GM18498 (cell line): ENCODE measurements around the gene GKAP1.
"Not testable (repeated sequence)": the region's sequence is repeated elsewhere in the genome, so short reads cannot be mapped to it uniquely, and the experiment has no call there.

Experiments
- ATAC-seq: cut with Tn5 transposase; IDR thresholded peaks from one replicate; pipeline ENCODE4 v1.9.1; 2021; ENCODE audit warnings: mild to moderate bottlenecking, moderate library complexity; ENCODE audit not compliant: unreplicated experiment

The GKAP1 gene

DNA sequence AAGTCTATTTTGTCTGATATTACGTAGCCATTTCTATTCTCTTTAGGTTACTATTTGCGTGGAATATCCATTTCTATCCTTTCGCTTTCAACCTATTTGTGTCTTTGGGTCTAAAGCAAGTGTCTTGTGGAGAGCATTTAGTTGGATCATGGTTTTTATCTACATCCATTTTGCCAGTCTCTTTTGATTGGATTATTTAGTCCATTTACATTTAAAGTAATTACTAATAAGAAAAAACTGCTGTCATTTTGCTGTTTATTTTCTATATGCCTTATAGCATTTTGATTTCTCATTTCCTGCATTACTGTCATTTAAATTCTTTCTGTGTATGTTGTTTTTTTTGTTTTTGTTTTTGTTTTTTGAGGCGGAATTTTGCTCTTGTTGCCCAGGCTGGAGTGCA lies 83.8 kb downstream of the GKAP1 start:
- no peak for ATAC-seq

DNA sequence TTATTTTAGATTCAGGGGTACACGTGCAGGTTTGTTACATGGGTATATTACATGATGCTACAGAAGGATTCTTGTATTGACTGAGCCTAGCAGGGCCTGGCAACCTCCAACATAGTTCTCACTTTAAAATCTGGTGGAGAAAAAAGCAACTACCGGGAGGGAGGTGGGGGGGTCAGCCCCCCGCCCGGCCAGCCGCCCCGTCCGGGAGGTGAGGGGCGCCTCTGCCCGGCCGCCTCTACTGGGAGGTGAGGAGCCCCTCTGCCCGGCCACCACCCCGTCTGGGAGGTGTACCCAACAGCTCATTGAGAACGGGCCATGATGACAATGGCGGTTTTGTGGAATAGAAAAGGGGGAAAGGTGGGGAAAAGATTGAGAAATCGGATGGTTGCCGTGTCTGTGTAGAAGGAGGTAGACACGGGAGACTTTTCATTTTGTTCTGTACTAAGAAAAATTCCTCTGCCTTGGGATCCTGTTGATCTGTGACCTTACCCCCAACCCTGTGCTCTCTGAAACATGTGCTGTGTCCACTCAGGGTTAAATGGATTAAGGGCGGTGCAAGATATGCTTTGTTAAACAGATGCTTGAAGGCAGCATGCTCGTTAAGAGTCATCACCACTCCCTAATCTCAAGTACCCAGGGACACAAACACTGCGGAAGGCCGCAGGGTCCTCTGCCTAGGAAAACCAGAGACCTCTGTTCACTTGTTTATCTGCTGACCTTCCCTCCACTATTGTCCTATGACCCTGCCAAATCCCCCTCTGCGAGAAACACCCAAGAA lies 88.8 kb downstream of the GKAP1 start:
- ATAC-seq = not testable (repeated sequence)

DNA sequence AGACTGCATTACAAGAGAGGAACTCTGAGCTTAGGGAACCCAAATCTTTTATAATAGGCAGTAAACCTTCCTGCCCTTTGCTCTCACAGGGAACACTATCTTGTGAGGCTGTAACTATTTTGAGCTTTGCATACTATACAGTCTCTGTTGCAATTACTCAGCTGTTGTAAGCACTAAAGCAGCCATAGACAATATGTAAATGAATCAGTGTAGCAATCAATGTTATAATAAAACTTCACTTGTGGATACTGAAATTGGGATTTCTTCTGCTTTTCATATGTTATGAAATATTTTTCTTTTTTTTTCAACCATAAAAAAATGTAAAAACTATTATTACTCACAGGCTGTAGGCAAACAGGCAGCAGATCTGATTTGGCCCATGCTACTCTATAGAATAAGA lies 93.1 kb downstream of the GKAP1 start:
- no peak for ATAC-seq

DNA sequence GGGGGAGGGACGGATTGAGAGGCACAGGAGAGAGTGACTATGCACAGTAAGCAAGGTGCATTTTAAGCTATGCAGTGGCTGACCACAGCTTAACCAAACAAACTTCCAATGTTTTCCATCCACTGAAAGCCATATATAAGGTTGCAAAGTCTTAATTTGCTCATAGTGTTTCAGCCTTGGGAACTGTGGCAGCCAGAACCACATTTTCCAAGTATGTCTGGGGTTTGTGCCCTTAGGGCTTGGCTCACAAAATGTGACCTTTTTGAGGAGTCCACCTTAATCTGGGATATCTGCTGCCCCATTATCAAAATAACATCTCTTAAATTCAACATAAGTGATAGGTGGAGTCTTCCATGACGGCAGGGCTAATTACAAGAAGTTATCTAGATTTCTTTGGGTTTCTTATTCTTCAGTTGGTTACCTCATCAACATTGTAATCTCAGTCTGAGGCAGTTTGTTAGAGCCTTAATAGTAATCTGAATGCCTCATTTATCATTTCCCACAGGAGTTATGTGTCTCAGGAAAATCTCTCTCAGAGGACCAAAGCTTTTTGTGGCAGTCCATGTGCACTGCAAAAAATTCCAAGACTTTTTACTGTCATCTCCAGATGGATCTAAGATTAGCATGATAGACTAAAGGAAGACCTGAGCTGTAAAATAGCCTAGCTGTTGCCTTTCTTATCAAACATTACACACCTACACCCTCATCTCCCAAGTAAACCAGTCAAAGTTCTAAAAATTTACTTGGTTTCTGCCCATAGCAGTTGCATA lies 94.7 kb downstream of the GKAP1 start:
- no peak for ATAC-seq

DNA sequence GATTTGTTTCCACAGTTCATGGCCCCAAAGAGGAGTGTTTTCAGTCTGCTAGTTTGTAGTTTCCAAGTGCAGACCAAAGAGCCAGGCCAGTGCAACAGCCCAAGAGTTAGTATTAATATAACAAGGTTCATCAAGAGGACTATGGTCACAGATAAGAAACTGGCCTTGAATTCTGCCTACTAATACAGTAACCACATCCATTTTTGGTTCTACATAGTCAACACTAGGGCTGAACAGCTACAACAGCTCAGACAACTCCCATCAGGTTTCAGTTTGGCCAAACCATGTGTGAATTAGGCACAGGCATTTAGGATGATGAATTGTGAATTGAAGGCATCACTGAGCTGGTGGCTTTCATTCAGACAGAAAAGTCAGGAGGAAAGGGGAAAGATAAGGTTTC lies 96.1 kb downstream of the GKAP1 start:
- no peak for ATAC-seq

DNA sequence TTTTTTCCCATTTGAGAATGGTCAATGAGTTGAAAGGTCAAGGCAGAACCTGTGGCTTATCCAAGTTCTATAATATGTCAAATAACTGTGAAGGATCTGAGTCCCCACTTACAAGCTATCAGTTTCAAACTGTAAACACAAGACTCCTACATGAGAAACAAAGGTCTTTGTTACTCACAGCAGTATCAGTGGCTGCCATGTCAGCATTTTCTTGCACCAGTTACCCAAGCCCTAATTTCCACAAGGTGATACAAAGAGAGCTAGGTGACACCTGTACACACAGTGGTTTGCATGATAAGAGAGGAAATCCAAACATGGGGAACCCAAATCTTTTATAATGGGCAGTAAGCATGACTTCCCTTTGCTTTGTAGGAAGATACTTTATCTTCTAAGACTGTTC lies 101.8 kb downstream of the GKAP1 start:
- ATAC-seq = no peak

DNA sequence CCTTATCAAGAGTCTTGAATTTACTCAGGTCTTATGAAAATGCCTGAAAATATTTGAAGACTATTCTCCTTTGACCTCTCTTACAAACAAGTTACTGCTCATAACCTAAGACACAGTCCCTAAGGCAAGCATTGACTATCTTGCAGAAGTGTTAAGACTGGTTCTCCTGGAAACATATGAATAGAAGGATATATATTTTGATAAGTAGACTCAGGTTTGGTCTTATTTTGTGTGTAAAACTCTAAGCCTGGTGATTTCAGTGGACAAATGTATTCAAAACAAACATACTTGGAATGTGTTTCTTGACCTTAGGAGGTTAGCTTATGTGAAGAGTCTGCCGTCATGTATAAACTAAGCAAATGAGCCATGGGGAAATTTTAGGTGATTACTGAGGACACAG lies 102.3 kb downstream of the GKAP1 start:
- ATAC-seq = no peak

DNA sequence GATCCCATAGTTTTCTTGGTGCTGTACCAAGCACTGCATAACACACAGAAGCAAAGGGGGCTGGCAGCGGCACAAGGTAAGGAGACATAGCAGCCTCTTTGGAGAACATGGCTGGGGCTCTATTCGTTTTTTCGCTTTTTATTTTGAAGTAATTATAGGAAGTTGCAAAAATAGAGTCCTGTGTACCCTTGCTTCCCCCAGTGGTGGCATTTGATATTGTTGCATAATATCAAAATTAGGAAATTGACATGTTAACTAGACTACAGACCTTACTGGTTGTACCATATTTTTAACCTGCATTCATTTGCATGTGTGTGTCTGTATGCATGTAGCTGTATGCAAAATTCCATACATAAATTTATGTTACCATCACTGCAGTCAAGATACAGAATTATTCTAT lies 103.2 kb downstream of the GKAP1 start:
- no peak for ATAC-seq

DNA sequence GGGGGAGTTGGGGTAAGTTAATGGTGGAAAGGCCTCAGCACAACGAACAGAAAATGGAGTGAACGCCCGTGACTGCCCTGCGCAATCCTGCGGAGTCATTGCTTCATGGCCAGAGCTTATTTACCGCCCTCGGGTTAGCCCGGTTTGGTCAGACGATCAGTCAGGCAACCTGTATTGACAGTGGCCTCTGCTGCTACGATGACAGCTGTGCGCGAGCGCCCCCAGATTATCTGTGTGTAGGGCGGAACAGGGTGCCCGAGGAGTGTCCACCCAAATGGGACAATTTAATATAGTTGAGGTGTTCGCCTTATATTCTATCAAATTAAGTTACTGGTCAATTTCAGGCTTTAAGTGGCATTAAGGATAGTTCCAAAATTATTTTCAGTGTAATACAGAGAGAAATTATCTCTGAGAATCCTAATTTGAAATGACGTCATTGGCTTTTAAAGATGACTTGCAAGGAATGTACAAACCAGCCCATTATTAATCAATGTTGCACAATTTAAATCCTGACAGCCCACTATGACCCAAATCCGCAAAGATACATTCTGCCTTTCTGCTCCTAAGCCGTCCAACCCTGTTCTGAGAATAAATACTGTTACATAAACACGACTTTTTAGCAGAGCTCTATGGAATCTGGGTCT lies 108.9 kb downstream of the GKAP1 start:
- peak; percentile 57 for ATAC-seq

DNA sequence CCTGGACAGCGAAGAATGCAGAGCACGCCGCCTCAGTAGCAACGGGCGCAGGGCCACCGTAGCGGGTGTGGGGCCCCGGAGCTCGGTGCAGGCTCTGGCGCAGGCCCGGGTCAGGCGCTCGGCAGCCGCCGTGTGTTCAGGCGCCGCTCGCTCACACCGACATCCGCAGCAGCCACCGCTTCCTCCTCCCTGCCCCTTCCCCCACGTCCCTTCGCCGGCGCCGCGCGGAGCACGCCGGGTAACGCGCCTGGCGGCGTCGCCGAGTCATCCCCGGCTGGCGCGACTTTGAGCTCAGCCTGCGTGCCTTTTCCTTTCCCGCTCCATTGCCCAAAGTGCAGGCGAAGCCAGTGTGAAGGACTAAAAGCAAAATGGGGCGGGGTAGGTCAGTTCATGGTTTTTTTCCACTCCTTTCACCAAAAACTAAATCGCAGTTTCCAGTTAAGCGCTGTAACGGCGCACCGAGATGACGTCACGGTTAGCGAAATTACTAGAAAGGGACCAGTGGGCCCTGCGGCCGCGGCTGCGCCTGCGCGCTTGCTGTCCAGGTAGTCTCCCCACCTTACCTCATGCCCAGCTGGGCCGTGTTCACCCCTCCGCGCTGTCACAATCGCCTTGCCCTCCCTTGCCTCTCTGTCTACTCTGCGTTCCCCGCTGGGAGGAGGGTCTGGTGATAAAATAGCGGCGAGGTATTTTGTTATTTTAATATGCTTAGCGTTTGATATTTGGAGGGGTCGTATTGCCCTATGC lies 109.6 kb downstream of the GKAP1 start, which contains the start of gene UBQLN1:
UBQLN1 (minus strand) TSS at position 191 of the 747 bp plus-strand sequence. CDS start 279 bp downstream, outside the sequence.
- ATAC-seq = peak; percentile 82

DNA sequence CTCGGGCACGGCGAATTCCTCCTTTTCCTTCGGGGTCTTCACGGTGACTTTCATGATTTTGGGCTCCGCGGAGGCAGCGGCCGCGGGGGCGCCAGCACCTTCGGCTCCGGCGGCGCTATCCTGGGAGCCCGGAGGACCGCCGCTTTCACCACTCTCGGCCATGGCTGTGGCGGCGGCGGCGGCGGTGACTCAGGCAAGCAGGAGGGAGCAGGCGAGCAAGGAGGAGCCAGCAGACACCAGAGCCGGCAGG lies 110.1 kb downstream of the GKAP1 start:
- peak; percentile 54 for ATAC-seq

DNA sequence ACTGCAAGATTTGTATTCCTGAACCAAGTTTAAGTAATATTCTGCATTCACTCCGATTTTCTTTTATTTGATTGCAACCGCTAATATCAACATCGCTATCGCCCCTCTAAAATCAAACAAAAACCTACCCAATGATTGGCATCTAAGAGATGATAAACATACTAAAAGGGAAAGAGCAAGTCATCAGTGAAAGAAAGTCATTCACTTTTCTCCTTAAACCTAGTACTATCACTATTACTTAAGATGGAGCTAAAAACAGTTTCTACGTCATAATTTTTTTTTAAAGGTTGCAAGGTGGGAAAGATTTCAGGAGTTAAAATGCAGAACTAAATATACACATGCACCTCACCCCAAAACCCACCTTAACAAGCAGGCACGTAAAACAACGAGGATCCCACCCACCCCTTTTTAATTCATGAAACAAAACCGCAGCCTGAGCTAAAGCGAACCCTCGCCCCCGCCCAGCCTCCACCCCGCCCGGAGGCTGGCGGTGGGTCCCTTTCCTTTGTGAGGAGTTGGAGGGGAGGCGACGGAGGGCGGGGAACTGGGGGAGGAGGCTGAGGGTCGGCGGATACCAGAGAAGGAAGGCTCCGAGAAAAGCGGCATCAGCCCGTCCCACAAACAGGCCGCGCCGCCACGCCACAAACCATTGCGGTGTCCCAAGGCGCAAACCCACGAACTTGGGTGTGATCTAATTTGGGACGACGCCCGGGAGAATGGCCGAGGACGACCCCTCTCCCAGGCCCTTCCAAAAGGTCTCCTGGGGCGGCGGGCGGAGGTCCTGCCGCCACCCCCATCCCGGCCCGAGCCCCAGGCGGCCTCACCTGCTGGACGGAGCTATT lies 110.7 kb downstream of the GKAP1 start:
- ATAC-seq = peak; percentile 23

DNA sequence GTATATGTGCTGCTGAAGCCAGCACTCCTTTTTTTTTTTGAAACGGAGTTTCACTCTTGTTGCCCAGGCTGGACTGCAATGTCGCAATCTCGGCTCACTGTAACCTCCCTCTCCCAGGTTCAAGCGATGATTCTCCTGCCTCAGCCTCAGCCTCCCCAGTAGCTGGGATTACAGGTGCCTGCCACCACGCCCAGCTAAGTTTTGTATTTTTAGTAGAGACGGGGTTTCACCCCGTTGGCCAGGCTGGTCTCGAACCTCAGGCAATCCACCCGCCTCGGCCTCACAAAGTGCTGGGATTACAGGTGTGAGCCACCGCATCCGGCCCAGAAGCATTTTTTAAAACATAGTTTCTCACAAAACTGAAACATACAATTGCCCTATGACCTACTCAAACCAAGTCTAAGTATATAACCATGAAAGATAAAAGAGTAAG lies 112.3 kb downstream of the GKAP1 start:
- not testable (repeated sequence) for ATAC-seq

DNA sequence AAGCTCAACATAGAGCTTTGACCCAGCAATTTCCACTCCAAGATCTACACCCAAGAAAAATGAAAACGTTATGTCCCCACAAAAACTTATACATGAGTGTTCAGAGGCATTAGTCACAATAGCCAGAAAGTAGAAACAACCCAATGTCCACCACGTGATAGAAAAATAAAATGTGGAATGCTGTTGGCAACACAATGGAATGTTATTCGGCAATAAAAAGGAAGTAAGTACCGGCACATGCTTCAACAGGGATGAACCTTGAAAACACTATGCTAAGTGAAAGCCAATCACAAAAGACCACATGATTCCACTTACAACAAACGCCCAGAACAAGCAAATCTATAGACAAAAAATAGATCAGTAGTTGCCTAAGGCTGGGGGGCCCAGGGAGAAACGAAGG lies 115.8 kb downstream of the GKAP1 start:
- no peak for ATAC-seq

DNA sequence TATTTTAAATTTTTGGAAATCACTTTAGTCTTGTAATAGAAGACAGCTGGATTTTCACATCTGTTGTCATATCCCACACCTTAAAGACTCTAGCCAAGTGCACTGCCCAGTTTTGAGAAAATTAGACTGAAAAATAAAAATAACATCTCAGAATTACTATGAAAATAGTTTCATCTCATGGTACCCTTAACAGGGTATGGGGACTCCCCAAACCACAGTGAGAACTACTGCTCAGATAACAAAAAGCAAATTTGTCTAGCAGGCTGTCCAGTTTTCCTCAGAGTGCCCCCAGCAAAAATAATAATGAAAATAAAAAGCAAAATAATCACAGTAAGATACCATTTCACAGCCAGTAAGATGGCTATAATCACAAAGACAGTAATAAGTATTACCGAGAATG lies 116.3 kb downstream of the GKAP1 start:
- ATAC-seq = peak; percentile 32

DNA sequence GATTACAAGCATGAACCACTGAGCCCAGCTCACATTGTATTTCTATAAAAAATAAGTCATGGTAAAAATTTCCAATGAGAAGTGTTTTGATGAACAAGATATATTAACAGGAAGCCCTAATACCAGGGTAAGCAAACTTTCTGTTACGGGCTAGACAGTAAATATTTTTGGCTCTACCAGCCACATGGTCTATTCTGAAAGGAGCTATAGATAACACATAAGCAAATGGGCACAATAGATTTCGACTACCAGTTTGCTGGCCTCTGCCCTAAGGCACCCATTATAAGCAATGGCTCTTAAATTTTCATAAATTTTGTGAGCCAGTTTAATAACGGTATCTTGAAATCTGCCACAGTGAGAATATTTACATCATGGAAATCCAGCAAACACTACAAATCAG lies 118.0 kb downstream of the GKAP1 start:
- peak; percentile 67 for ATAC-seq

DNA sequence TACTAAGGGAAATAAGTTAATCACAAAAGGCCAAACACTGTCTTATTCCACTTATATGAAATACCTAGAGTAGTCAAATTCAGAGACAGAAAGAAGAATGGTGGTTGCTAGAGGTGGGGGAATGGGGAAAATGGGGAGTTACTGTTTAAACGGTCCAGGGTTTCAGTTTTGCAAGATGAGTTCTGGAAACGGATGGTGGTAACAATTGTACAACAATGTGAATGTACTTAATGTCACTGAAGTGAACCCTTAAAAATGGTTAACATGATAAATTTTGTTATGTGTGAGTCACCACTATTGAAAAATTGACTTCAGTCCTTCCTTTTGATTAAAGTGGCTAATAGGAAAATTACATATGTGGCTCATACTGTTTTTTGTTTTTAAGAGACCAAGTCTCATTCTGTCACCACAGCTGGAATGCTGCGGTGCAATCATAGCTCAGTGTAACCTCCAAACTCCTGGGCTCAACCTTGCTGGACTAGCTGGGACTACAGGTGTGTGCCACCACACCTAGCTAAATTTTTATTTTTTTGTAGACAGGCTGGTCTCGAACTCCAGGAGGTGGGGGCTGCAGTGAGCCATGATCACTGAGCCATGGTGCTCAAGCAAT lies 118.5 kb downstream of the GKAP1 start:
- peak; percentile 8 for ATAC-seq

DNA sequence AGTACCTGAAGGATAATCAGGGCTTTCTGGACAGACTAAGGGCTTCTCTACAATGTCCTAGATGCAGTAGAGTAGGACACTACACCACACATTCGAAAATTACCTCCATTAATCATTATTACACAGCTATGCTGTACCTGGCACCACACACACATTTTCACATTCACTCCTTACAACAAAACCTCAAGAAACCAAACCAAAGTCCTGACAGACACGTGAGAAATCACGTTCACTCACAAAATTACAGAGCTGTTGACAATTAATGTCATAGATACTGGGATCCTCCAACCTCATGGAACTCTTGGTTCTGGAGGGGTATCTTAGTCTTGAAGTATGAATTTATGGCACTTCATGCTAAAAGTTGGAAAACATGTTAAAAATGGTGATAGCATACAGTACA lies 126.1 kb downstream of the GKAP1 start:
- no peak for ATAC-seq
